C4-2B (cell line): ENCODE results near the gene RINL.
A peak's percentile ranks its signal among the peaks of the same experiment; 100 is the strongest.

Experiments
- H3K27ac ChIP-seq: fragments of 450-650 bp; 2 replicates; pipeline ENCODE4 v1.5.1; 2017
- ZFX ChIP-seq: fragments of 450-650 bp; IDR thresholded peaks from 2 replicates; pipeline ENCODE4 v1.6.1; 2017
- TF ChIP-seq, protein P1 (sequence below): fragments of 450-650 bp; conservative IDR thresholded peaks from 2 replicates; pipeline ENCODE4 v1.5.1; 2017; ENCODE audit warnings: mild to moderate bottlenecking

RINL gene

GRCh38 chr19:38838986-38839761 lies 38.9 kb downstream of the RINL start:
- H3K27ac ChIP-seq, result peak overlapping the region; percentile 98
- TF ChIP-seq, protein P1, sequence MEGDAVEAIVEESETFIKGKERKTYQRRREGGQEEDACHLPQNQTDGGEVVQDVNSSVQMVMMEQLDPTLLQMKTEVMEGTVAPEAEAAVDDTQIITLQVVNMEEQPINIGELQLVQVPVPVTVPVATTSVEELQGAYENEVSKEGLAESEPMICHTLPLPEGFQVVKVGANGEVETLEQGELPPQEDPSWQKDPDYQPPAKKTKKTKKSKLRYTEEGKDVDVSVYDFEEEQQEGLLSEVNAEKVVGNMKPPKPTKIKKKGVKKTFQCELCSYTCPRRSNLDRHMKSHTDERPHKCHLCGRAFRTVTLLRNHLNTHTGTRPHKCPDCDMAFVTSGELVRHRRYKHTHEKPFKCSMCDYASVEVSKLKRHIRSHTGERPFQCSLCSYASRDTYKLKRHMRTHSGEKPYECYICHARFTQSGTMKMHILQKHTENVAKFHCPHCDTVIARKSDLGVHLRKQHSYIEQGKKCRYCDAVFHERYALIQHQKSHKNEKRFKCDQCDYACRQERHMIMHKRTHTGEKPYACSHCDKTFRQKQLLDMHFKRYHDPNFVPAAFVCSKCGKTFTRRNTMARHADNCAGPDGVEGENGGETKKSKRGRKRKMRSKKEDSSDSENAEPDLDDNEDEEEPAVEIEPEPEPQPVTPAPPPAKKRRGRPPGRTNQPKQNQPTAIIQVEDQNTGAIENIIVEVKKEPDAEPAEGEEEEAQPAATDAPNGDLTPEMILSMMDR, result no peak
- TF ChIP-seq ZFX, result no peak

DNA sequence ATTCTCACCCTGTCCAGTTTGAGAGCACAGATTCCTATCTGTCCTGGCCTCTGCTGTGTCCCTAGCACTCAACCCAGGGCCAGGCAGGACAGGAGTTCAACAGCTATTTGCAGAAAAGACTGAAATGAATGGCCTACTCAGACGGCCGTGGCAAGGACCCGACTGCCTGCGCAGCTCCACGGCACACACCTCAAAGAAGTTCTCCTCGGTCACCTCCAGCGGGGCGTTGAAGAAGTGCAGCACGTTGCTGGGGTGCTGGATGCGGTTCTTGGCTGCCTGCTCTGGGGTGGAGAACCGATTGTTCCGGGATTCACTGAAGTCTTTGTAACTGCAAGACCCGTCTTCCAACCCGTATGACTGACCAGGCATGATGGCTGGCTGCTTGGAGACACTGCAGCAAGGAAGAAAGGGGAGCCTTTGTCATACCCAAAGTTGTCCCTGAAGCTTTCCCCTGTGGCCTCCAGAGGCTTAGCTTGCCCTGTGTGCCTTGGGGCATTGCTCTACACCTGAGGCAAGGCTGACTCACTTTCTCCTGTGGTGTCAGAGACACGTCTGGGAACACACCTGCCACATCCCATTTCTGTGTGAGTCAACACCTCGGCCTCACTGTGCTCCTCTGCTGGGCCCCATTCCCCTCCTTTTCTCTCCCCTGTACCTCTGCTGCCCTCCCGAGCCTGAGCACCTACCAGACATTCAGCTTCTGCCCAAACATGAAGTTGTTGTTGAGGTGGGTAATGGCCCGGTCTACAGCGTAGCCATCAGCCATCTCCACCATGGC lies 39.7 kb downstream of the RINL start:
- TF ChIP-seq, protein P1, result no peak; the same call in 1 of the 2 replicates
- no peak for TF ChIP-seq ZFX
- peak overlapping the region; percentile 98 for H3K27ac ChIP-seq

DNA sequence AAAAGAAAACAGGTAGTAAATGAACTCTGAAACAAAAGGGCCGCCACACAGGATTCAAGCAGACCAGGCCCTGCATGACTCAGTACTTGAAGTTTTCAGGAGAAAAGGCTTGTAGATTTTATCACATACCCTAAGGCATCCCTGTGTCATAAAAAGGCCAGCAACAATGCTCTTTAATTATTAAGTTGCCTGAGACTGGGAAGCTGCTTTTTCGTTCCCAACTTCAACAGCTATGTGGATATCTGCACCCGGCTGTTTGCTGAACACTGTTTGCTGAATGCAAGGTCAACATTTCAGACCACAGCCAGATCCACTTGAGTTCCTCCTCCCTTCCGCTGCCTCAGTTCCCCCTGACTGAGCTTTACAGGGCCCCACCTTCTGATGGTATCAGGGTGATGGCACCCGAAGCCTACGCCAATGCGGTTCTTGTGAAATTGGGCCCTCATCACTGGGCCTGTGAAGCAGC lies 40.4 kb downstream of the RINL start:
- TF ChIP-seq ZFX, result no peak
- TF ChIP-seq, protein P1, result no peak
- H3K27ac ChIP-seq, result peak overlapping the region; percentile 98

GRCh38 chr19:38836983-38837626 lies 41.0 kb downstream of the RINL start:
- no peak for TF ChIP-seq ZFX
- TF ChIP-seq, protein P1, result no peak
- peak overlapping the region; percentile 98 for H3K27ac ChIP-seq

- TF ChIP-seq ZFX, result no peak; the same call in 1 of the 2 replicates
- TF ChIP-seq, protein P1, result no peak
- peak overlapping the region; percentile 98 for H3K27ac ChIP-seq
Observed at GRCh38 chr19:38836159-38836982, 41.7 kb downstream of the RINL start.

GRCh38 chr19:38834590-38834989 lies 43.5 kb downstream of the RINL start:
- TF ChIP-seq, protein P1, result no peak
- TF ChIP-seq ZFX, result no peak
- peak overlapping the region; percentile 98 for H3K27ac ChIP-seq
